HEK293T (cell line): ENCODE data around the gene ATG5.

ENCODE experiments used
- ARNT ChIP-seq: fragments of 450-650 bp; IDR thresholded peaks from 2 replicates; pipeline ENCODE4 v1.6.1; 2017; ENCODE audit warnings: mild to moderate bottlenecking
- BHLHE40 ChIP-seq: fragments of 450-650 bp; IDR thresholded peaks from 2 replicates; pipeline ENCODE4 v1.6.1; 2016; ENCODE audit warnings: mild to moderate bottlenecking, moderate library complexity, borderline replicate concordance
- CTBP1 ChIP-seq: fragments of 450-650 bp; IDR thresholded peaks from 2 replicates; pipeline ENCODE4 v1.6.1; 2016; ENCODE audit warnings: borderline replicate concordance
- FOXA1 ChIP-seq: fragments of 450-650 bp; IDR thresholded peaks from 2 replicates; pipeline ENCODE4 v1.6.1; 2016; ENCODE audit warnings: mild to moderate bottlenecking
- FOXK2 ChIP-seq: fragments of 450-650 bp; IDR thresholded peaks from 2 replicates; pipeline ENCODE4 v1.6.1; 2016; ENCODE audit warnings: mild to moderate bottlenecking
- FOXM1 ChIP-seq: fragments of 450-650 bp; IDR thresholded peaks from 2 replicates; pipeline ENCODE4 v1.6.1; 2017; ENCODE audit warnings: mild to moderate bottlenecking, borderline replicate concordance
- NFRKB ChIP-seq: fragments of 450-650 bp; IDR thresholded peaks from 2 replicates; pipeline ENCODE4 v1.6.1; 2016; ENCODE audit warnings: mild to moderate bottlenecking, moderate library complexity
- SP1 ChIP-seq: fragments of 450-650 bp; IDR thresholded peaks from 2 replicates; pipeline ENCODE4 v1.6.1; 2017
- TARDBP ChIP-seq: fragments of 450-650 bp; IDR thresholded peaks from 2 replicates; pipeline ENCODE4 v1.6.1; 2016

DNA sequence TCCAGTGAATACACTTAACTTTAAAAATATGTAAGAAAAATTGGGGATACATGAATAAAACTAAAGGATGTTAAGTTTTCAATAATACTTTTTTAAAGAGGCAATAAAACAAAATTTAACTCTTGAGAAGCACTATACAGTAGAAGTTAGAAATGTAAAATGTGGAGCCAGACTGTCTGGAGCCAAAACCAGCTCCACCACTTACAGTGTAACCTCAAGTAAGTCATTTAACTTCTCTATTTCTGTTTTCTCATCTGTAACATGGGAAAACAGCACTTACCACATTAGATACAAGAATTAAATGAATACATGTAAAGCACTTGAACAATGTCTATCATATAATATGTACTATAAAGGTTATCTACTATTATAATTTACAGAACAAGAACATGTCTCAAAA lies 6.7 kb downstream of the ATG5 start:
- TF ChIP-seq SP1 (no peak), NFRKB (no peak), CTBP1 (no peak), TARDBP (no peak), BHLHE40 (no peak), ARNT (no peak), FOXM1 (no peak), FOXA1 (no peak), FOXK2 (no peak)
